Right hindlimb (tissue), 1 donor: ENCODE measurements around the gene C1orf159.
"Not testable (repeated sequence)": the region's sequence is repeated elsewhere in the genome, so short reads cannot be mapped to it uniquely, and the experiment has no call there.

Experiments used
- DNase-seq: peaks from one replicate; pipeline ENCODE4 v3.0.0-alpha.2; 2018

The C1orf159 gene

DNA sequence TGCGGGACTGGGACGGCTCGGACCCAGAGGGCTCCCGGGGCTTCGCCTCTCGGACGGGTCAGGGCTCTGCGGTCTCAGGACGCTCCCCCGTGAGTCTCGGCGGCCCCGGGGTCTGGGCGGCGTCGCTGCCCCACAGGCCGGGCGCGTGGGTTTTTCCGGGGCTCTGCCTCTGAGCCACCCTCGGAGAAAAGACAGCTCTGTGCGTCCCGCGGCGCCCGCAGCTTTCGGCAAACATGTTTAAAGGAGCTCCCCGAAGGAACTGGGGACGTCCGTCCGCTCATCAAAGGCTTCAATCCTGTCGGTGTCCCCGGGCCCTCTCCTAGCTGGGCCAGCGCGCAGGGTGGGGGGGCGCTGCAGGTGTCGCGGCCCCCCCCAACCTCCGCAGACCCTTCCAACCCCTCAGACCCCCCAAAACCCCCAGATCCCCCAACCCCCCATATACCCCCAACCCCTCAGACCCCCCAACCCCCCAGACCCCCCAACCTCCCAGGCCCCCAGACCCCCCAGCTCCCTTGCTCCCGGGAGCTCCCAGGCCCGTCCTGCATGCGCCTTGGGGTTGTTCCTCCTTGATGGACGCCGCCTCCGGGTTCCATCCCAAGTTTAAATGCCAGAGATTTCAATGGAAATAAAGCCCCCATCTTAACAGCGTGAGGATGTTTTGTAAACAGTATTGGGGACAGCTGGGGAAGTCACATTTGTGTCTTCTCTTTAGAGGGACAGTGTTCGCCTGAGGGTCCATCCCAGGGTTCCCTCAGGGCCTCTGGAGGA is 996 bp upstream of the C1orf159 start:
- DNase-seq = peak; percentile 32

DNA sequence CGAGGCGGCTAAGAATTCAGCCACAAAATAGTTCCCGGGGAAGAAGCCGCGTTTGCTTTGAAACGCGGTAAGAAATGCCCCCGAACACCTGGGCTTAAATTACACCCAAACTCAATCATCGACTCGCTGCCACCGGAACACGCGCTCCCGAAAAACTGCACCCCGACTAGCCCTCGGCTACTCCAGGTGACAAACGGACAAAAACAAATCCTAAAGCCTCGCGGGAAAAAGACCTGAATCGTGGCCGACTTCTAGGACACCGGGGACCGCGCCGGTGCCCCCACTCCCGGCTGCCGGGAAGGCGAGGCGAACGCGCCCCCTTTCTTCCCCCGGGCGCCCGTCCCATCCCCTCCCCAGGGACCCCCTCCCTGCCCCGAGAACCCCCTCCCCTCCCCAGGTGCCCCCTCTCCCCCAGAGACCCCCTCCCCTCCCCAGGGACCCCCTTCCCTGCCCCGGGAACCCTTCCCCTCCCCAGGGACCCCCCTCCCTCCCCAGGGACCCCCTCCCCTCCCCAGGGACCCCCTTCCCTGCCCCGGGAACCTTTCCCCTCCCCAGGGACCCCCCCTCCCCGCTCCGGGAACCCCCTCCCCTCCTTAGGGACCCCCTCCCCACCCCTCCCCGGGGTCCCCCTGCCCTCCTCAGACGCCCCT is 628 bp downstream of the C1orf159 start:
- DNase-seq = peak; percentile 46

DNA sequence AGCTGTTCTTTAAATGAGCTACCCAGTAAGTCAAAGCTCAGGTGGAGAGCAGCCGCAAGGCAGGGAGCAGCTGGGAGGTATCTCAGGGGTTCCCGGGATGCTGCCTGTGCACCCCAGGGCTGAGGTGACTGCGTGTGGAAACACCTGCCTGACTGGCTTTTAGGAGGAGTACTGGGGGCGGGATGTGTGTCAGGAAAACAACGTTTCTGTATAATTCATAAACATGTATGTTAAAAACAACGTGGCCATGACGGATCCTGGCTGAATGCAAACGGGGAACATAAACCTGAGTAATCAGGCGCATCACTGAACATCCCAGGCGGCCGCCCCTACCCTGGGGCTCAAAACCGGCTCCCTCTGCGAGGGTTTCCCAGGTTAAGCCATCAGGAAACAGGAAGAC is 1.5 kb downstream of the C1orf159 start:
- no peak for DNase-seq

DNA sequence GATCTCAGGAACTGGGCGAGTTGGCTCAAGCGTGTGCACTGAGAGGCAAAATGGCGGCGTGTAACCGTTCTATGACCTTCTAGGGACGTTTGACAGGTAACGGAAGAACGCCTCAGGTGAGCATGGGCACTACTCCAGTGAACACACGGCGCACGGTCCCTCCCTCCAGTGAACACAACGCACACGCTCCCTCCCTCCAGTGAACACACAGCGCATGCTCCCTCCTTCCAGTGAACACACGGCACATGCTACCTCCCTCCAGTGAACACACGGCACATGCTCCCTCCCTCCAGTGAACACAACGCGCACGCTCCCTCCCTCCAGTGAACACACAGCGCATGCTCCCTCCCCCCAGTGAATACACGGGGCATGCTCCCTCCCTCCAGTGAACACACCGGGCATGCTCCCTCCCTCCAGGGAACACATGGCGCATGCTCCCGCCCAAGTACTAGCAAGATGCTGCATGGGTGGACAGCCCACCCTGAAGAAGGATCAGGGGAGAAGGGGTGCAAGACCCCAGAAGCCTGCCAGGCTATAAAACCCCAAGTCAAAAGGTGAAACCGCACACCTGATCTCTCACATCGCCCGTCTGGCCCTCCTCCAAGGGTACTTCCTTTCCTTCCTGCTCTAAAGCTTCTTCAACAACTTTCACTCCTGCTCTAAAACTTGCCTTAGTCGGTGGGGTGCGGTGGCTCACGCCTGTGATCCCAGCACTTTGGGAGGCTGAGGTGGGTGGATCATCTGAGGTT is 3.5 kb downstream of the C1orf159 start:
- no peak for DNase-seq

DNA sequence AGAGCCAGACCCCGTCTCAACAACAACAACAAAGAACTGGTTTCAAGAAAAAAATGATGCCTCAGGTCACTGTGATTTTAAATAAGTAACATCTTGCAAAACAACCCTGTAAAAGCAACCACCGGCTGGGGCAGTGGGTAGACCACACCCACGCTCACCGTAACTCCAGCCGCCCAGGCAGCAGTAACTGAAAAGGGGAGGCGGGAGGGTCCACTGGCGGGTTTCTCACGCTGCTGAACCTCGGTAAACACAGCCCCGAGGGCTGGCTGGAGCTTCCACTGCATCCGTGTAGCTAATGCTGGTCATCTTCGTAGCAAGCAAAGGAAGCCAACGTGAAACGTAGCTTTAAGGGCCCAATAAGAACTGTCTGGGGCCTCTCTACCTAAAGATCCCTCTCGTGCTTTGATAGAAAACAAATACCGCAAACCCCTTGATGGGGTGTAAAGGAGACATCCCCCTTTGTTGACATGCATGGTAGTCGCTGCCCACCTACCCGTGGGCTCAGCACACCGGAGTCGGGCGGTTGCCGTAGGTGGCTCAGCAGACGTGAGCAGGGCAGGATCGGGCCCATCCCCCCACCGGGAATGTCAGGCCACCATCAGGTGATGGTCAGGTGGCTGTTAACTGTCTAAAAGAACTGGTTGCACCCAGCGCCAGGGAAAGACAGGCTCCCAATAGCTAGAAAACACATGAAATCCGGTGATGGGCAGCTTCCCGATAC is 4.2 kb downstream of the C1orf159 start:
- DNase-seq = no peak

DNA sequence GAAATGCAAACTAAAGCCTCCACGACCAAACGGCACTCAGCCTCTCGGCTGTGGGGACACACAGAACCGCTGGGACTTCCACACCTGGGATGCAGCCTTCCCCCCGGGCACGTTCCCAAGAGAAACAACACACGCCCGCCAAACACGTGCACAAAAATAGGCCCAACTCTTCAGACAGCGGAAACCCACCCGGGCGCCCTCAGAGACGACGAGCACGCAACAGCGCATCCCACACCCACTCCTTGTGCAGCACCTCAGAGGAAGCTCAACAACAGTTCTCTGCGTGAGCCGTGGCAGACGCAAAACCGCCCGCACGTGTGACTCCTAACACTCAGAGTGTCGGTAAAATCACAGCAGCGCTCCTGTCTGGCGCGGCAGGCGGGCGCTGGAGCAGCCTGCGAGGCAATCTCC is 5.3 kb downstream of the C1orf159 start:
- DNase-seq = no peak

DNA sequence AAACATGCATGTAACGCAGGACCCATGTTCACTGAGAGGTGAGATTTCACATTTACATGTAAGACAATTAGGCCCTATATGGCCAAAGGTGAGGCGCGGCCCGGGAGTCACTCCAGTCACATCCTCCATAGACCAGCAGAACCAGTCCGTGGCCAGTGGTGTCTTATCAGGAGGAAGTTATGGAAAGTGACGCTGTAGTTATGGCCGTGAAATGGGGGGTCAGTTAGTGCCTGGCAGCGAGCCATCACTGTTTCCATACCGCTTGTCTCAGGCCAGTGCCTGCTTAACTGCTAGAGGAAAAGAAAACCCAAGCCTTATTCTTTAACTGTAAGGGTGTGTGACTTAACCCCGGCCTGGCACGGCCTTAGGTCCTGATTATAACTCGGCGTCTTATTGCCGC is 6.1 kb downstream of the C1orf159 start:
- no peak for DNase-seq

DNA sequence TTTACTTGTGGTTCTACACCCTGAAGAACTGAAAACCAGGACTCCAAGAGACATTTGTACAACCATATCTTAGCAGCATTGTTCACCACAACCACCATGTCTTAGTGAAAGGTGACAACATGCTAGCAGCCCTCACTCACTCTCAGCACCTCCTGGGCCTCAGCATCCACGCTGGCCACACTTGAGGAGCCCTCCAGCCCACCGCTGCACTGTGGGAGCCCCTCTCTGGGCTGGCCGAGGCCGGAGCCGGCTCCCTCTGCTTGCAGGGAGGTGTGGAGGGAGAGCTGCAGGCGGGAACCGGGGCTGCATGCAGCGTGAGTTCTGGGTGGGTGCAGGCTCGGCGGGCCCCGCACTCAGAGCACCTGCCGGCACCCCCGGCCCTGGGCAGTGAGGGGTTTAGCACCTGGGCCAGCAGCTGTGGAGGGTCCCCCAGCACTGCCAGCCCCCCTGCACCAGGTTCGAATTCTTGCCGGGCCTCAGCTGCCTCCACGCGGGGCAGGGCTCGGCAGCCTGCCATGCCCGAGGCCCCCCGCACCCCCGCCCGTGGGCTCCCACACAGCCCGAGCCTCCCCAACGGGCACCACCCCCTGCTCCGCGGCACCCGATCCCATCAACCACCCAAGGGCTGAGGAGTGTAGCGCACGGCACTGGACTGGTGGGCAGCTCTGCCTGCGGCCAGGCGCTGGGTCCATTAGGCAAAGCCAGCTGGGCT is 9.2 kb downstream of the C1orf159 start:
- no peak for DNase-seq

DNA sequence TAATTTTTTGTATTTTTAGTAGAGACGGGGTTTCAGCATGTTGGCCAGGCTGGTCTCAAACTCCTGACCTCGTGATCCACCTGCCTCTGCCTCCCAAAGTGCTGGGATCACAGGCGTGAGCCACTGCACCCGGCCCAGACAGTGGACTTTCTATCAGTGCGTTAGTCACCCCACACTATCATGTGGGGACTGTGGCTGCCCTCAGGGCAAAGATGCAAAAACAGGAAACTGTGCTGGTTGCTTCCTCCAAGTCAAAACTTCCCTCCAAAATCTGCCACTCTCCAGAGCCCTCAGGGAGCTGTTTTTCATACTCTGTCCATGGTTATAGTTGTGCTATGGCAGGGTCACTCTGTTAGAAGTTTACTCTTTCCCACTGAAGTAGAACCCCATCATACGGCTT is 11.7 kb downstream of the C1orf159 start:
- DNase-seq = not testable (repeated sequence)

DNA sequence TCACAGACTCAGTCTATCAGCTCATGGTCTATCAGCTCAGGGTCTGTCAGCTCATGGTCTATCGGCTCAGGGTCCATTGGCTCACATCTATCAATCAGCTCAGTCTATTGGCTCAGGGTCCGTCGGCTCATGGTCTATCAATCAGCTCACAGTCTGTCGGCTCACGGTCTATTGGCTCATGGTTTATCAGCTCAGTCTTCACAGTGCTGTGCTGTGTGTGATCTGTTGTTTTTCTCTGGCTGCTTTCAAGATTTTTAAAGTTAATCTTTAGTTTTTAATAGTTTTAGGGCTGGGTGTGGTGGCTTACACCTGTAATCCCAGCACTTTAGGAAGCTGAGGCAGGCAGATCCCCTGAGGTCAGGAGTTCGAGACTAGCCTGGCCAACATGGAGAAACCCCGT is 14.4 kb downstream of the C1orf159 start:
- DNase-seq = no peak

DNA sequence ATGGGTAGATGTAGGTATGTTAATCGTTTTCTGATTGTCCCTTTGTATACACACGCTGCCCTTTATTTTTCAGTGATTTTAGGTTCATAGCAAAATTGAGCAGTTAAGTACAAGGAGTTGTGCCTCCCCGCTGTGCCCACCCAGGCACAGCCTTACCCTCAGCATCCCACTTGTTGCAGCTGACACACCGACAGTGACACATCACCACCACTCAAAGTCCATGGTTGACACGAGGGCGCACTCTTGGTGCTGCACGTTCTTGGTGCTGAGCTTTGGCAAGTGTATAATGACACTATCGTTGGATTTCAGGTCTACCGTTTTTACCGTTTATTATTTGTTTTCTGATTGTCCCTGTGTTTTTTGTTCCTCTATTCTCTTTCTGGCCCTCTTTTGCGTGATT is 15.6 kb downstream of the C1orf159 start:
- no peak for DNase-seq

DNA sequence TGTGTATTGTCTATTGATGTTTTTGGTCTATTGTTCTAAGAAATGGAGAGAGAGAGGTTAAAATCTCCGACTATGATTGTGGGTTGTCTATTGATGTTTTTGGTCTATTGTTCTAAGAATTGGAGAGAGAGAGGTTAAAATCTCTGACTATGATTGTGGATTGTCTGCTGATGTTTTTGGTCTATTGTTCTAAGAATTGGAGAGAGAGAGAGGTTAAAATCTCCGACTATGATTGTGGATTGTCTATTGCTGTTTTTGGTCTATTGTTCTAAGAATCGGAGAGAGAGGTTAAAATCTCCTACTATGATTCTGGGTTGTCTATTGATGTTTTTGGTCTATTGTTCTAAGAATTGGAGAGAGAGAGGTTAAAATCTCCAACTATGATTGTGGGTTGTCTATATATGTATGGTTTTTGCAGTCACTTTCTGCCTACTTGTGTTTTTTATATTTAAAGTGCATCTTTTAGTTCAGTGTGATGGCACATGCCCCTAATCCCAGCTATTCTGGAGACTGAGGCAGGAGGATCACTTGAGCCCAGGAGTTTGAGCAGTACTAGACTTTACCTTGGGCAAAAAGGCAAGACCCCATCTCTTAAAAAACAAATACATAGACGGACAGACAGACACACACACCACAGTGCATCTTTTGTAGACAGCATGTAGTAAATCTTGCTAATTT is 16.2 kb downstream of the C1orf159 start:
- no peak for DNase-seq

DNA sequence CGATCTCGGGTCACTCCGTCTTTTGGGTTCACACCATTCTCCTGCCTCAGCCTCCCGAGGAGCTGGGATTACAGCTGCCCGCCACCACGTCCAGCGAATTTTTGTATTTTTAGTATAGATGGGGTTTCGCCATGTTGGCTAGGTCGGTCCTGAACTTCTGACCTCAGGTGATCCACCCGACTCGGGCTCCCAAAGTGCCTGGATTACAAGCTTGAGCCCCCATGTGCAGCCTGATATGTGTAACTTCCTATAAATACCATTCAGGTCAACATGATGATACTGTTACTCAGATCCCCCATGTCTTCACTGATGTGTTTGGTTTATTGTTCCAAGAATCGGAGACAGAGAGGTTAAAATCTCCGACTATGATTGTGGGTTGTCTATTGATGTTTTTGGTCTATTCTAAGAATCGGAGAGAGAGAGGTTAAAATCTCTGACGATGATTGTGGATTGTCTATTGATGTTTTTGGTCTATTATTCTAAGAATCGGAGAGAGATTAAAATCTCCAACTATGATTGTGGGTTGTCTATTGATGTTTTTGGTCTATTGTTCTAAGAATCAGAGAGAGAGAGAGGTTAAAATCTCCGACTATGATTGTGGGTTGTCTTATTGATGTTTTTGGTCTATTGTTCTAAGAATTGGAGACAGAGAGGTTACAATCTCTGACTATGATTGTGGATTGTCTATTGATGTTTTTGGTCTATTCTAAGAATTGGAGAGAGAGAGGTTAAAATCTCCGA is 17.0 kb downstream of the C1orf159 start:
- DNase-seq = no peak

DNA sequence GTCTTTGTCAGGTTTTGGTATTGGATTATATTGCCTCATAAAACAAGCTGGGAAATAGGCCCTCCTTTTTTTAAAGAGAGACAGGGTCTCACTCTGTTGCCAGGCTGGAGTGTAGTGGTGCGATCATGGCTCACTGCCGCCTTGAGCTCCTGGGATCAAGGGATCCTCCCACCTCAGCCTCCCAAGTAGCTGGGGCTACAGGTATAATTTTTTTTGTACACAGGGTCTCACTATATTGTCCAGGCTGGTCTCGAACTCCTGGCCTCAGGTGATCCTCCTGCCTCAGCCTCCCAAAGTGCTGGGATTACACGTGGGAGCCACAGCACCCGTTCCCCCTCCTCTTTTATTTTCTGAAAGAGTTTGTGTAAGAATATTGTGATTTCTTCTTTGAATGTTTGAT is 19.8 kb downstream of the C1orf159 start:
- DNase-seq = not testable (repeated sequence)

DNA sequence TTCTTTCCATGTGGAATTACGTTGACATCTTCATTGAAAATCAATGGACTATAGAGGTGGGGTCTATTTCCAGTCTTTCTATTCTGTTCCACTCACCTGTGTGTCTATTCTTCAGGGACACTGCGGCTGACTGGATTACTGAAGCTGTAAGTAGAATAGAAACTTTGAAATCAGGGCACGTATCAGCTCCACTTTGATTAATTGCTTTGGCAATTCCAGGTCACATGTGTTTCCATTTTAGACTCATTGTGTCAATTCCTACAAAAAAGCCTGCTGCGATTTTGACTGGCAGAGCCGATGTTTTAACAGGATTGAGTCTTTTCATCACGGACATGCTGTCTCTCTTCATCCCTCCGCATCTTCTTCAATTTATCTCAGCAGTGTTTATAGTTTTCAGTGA is 20.9 kb downstream of the C1orf159 start:
- DNase-seq = no peak

DNA sequence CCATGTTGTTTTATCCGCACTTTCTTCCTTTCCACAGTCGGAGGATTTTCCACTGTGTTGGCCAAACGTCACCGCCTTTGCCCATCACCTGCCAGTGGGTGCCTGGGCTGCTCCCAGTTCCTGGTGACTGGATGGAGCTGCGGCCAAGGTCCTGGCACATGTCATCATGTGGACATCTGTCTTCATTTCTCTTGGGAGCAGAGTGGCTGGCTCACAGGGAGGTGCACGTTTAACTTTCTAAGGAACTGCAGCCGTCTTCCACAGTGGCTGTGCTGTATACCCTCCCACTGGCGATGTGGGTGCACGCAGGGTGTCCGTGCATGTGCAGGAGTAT is 22.3 kb downstream of the C1orf159 start:
- DNase-seq = no peak

DNA sequence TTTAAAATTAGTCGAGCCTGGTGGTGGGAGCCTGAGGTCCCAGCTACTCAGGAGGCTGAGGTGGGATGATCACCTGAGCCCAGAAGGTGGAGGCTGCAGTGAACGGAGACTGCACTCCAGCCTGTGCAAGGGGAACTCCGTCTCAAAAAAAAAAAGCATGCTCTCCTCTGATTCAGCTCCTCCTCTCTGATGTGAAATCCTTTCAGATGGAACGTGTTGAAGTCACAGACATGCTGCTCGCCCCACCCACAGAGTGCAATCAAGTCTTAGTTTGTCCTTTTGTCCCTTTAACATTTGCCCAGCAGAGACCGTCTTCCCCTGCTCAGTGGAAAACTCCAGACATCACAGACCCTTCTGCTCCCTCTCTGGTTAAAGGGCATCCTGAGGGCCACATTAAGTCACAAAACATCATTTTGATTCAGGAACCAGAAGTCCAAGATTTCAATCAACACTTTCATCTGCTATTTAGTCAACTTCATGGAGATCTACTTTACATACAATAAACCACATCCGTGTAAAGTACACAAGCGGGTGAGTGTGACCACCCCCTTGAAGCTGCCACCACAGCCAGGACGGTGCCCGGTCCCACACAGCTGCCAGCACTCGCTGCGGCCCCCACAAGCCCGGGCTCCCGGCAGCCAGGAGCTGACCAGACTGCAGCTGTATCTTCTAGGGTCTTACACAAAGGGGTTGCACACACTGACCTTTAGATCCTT is 22.8 kb downstream of the C1orf159 start:
- DNase-seq = no peak

DNA sequence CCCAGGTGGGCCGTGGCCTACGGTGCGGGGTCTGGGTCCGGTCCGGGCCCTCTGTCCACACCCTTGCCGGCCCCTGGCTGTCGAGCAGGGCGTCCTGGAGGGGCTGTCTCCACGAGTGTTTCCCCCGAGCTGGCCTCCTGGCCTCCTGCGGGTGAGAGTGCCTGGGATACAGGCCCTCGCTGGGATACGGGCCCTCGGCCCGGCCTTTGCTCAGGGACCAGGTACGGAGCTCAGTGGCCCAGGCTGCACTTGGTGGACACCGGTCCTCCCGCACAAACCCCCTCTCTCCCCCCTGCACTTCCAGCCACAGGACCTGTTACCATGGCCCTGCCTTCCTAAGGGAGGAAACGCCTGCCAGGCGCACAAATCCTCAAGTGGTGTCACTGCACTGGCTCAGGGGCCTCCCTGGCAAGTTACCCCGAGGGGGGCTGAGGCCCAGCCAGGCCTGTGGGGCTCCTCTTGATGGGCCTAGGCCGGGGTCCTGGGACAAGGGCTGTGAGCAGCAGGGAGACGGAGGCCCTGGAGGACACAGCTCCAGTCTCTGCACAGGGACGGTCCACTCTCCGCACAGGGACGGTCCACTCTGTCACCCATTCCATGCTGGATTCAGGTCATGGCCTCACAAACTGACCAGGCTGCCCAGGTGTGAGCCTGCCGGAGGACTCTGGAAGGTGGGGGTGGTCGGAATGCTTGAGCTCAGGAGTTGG is 23.6 kb downstream of the C1orf159 start:
- DNase-seq = no peak

DNA sequence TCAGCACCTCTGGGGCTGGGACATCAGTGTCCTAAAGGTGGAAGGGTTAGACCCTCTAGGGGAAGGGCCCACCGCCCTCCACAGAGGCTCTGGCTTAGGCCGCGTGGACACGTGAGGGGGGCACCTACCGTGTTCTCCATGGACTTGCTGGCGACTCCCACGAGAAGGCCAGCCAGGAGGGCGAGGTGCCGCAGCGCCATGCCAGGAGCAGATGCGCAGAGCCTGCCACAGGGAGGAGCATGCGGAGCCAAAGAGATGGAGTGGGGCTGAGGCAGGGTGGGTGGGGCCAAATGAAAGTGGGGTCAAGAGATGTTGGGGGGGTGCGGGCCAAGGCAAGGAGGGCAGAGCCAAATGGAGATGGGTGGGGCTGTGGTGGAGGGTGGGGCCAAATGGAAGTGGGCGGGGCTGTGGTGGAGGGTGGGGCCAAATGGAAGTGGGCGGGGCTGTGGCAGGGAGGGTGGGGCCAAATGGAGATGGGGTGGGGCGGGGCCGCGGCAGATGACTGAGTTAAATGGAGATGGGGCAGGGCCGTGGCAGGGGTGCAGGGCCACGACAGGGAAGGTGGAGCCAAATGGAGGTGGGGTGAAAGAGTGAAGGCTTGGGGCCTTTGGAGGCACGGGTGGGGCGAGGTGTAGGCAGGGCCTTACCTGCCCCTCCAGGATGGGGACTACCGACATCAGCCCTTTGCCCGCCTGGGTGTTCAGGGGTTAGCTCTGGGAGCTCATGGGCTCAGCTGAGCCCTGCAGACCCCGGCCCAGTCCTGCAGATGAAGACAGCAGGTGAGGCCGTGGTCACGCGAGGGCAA is 24.3 kb downstream of the C1orf159 start:
- DNase-seq = peak; percentile 18
